Measurements from ENCODE around the gene MED25.
A peak's percentile ranks its signal among the peaks of the same experiment; 100 is the strongest.

MED25 gene

DNA sequence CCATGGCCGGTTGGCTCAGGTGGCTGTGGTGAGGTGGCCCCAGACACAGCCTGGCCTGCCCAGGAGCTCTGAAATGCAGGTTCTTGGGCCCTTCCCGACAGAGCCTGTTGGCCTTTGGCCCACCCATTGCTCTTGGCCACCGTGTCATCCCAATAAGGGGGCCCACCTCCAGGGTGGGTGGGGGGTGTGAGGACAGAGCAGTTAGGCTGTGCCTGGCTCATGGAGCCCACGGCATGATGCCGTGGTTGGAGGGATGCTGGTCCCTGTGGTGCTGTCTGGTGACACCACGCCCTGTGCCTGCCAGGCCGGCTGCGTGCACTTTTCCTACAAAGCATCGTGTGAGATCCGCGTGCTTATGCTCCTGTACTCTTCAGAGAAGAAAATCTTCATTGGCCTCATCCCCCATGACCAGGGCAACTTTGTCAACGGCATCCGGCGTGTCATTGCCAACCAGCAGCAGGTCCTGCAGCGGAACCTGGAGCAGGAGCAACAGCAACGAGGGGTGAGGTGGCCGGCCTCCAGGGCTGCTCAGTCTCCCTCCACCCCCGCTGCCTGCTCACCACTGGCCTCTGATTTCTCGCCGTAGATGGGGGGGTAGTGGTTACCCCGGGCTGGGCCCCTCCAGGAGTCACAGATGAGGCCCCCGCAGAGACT, 41.7 kb downstream of the MED25 start:
- DNase-seq = no peak

DNA sequence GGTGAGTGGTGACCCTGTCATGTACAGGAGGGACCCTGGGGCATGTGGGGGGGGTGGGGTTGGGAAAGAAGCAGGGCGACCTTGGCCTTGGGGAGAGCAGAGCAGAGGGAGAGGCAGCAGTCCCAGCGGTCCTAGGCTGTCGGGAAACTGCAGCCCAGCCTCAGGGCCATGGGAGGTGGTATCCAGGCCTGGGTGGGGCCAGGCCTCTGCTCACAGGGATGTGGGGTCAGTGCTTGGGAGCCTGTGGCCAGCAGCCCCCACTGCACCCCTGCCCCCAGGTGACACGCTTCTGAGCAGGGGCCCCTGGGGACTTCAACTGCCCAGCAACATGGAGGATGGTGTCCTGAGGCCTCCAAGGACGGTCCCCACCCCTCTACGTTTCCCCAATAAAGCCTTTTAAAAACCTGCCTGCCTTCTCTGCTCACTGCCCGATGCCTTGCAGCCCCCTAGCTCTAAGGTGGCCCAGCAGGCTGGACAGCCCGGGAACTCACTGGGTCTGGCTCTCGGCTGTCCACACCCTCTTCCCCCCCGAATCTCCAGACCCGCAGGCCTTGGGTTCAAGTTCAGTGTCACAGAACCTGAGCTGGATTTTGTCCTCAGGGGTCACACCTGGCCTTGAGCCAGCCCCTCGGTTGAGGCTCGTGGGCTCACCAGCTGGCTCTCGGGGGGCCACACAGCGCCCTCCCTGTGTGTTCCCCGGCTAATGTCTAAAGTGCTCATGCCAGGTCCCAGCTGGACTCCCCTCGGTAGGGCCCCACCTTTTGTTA, 42.4 kb downstream of the MED25 start:
- no peak for DNase-seq

DNA sequence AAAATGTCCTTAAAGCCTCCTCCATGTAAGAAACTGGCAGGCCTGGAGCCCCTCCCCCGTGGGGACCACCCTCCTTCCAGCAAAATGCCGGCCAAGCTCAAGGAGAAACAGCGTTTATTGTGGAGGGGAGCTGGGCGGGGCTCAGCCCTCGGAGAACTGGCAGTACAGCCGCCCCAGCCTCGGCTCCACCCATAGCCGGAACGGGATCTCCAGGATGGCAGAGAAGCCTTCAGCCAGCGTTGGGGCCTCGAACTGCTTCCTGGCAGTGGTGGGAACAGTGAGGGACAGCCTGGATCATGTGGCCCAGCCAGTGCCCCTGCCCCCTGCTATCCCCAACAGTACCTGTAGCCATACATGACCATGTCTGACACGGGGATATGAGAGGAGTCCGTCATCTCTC, 43.0 kb downstream of the MED25 start:
- DNase-seq = no peak

DNA sequence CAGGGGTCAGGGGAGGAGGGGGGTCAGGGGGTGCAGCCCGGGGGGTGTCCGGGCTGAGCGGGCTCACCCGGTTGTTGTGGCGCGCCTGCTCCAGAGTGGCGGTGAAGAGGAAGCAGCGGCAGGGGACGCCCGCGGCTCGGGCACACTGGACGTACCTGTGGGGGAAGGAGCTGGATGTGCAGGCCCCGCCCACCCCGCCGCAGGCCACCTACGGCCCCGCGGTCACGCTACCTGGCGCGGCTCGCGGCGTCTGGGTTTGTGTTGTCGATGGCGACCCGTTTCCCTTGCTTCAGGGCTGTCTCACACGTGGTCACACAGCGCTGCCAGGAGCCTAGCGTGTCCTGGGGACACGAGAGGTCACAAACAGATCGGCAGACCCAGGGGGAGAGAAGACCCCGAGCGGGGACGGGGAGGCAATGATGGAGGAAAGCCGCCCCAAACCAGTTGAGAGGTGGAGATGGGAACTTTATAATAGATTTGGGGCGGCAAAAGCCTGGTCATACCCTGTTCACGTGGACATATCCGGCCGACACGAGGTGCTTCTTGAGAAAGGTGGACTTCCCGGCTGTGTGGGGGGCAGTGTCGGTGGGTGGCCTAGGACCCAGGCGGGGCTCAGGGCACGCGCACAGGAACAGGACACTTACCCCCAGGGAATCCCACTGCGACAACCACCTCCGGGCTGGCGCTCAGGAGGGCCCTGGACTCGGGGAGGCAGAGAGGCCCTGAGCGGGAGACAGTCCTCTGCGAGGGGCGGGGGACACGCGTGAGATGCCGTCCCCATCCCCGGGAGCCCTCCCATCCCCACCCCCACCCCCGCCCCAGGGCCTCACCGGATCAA, 43.7 kb downstream of the MED25 start:
- DNase-seq = no peak

DNA sequence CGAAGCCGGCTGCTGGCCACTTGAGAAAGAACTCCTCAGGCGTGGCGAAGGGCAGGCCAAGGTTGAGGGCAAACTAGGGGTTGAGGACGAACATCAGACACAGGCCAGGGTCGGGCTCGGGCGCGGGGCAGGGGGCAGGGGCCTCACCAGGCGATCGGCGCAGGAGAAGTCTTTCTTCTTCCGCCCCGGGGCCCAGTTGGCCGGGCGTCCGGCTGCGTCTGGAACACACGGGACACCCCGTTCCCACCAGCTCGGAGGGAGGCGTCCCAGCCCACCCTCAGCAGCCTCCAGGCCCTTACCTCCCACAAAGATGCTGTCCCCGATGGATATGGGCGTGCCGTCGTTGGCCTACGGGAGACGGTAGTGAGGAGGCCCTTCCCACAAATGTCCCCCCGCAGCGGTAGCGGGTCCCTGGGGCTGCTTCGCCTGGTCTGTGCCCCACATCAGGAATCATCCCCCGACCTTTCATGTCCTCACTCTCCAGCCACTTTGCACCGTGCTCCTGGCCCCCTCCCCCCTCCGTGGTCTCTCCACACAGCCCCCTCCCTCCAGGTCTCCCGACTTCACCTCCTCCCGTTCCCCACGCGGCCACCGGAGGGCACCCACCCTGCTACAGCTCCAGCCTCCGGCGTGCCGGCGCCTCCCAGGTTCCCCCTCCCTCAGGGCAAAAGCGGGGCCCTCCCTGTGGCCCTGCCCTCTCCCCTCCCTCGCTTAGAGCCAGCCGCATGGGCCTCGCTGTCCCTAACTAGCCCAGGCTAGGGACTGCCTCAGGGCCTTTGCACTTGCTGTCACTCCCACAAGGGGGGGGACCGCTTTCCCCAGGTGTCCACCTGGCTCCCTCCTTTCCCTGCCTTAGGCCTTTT, 44.5 kb downstream of the MED25 start:
- DNase-seq = peak; percentile 56

DNA sequence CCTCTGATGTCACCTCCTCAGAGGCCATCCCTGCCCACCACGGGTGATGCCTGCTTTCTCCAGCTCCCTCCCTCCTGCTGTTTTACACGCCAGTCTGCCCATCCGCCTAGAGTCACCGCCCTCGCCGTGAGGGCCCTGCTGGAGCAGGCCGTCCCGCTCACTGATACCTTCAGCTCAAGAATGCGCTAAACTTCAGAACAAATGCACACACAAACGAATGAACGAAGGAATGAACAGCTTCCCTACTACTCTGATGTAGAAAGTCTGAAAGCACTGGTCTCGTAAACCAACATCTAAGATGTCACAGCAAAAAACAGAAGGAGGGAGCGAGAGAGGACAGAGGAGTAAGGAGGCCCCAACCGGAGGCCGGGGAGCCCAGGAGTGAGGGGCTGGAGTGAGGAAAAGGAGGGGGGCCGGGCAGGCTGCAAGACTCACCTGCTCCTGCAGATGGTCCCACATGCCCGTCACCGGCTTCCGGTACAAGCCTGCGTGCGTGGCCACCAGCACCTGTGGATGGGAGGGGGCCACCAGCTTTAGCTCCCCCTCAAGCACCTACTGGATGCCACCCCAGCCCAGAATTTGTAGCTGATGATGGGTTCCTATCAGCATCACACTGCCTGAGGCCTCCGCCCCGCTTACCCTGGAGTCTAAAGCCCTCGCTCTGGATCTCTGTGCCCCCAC, 45.3 kb downstream of the MED25 start:
- no peak for DNase-seq

DNA sequence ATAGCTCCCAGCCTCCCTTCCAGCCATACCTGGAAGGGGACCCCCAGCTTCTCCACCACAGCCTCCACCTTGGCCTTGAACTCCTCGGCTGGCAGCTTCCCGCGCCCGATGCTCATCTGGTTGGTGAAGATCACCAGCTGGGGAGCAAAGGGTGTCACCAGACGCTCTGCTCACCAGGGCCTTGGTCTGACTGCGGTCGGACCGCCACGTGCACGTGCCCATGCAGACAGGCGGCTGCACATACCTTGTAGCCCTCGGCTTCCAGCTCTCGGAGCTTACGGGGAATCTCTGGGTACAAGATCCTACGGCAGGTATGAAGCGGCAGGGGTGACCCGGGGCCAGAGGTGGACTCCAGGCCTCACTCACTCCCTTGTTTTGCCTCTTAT, 45.8 kb downstream of the MED25 start:
- no peak for DNase-seq

DNA sequence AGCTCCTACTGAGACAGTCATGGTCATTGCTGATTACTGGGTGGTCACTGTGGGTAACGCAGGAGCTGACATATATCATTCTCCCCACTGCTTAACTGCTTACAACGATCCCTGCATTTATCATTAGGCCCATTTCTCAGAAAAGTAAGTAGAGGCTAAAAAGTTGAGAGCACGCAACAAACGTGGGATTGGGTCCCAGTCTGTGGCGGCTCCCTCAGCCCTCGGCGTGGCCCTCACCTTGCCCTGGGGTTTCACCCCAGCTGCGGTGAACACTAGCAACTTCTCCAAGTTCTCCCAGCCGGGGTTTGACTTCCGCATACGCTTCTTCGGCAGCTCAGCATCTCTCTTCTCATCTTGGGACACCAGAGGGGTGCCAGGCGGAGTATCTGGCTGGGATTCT, 46.8 kb downstream of the MED25 start:
- DNase-seq = no peak

DNA sequence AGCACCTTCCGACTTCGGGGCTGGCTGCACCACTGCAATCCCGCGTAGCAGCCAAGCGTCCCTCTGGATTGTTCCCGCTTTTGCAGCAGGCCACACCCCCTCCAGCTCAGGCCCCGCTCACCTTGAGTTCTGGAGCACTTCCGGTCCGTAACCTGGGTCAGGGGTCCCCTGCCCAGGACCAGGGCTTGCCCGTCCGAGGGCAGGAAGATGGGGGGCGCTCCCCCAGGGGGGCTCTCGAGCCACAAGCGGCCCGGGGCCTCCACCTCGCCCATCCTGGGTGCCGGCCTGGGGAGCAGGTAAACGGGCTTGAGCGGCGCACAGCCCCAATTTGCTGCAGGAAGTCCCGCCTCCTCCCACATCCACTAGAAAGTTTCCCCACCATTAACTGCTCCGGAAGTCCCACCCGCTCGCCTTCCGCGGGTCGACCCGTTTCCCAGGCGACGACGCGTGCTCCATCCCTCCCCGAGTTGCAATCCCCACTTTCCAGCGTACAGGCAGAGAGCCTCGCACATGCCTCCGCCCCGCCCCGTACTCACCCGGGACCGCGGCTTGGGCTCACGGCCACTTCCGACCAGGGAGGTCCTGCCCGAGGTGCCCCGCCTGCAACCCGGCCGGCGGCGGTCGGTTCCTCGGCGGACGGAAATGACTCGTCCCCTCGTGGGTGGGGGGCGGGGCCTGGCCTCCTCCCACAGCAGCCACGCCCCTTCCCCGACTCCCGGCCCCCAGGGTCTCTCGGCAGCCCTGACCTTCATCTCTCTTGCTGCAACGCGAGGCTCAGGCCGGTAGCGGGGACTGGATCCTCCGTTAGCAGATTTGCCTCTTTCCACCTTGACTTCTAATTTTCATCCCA, 49.1 kb downstream of the MED25 start, which contains the start of gene PNKP:
Gene PNKP, minus strand, starts transcription at position 644 of the 850 bp plus-strand sequence. Its CDS starts 372 bp downstream, at position 272.
- DNase-seq = peak; percentile 96

DNA sequence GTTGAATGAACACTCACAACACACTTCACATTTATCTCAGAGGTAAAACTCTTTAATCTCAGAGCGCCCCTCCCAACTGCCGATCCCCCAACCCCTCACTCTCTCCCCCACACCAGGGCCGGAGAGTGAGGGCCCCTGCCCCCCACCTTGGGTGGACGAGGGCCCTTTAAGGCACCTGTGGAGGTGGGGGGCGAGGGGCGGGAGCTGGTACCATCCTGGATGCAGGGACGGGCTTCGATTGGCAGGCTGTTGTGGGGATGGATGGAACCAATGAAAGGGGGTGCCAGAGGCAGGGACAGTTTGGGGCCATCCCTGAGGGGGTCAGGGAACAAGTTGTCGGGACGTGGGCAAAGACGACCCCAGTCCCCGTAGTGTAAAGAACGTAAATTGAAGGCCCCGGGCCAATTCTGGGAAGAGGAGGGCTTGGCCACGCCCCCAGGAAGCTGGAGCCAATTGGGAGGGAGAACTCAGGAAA, 51.0 kb downstream of the MED25 start:
- DNase-seq = no peak

DNA sequence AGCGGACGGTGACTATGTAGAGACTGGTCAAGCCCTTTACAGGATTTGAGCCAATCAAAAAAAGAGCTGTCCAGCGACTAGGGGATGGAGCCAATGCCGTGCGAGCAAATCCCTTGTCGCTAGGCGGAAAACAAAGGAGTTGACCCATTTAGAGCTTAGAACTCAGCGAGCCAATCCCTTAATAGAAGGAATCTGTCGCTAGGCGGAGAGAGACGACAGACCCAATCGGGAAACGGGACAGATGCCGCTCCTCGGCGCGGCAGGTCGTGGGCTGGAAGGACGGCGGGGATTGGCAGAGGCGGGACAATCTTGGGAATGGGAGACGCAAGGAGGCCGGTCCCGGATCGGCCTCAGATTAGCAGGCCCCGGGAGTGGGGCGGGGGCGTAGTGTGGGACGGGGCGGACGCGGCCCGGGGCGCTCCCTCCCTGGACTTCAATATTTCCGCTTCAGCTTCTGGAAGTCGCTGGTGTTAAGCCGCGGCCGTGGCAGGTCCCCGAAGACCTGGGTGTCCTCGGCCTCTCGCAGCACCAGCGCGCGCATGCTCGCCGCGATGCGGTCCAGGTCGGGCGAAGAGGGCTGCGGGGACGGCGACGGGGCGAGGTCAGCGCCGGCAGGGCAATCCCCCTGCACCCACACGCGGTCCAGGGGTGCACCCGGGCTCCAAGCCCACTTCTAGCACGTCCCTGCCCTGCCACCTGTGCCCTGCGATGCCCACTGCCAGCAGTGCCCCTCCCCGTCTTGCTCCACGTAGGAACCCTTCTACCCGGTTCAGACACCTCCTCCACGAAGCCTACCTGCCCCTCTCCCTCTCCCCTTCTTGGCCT, 51.6 kb downstream of the MED25 start:
- DNase-seq = peak; percentile 92

DNA sequence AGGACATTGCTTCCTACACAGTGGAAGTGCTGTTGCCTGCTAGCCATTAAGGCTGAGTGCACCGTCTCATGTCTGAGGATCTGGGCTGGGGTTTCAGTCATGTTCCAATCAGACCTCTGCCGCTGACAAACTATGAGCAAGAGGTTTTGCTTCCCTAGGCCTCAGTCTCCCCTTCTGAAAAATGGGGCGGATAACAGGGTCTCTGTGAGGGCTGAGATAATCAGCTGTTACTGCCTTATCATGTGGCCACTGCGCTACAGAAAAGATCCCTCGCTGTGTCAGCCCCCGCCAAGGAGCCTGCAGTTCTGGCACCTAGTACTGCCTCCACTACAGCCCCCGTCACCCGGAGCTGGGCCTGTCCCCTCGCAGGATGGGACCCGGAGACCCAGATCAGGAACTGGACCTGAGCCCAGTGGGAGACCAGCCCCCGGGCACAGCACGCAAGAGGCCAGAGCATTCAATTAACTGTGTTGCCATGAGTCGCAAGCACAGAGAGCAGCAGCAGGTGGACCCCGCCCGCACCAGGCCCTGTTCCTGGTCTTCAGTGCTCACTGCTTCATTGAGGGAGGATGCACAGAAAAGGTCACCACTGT, 52.3 kb downstream of the MED25 start:
- DNase-seq = no peak

DNA sequence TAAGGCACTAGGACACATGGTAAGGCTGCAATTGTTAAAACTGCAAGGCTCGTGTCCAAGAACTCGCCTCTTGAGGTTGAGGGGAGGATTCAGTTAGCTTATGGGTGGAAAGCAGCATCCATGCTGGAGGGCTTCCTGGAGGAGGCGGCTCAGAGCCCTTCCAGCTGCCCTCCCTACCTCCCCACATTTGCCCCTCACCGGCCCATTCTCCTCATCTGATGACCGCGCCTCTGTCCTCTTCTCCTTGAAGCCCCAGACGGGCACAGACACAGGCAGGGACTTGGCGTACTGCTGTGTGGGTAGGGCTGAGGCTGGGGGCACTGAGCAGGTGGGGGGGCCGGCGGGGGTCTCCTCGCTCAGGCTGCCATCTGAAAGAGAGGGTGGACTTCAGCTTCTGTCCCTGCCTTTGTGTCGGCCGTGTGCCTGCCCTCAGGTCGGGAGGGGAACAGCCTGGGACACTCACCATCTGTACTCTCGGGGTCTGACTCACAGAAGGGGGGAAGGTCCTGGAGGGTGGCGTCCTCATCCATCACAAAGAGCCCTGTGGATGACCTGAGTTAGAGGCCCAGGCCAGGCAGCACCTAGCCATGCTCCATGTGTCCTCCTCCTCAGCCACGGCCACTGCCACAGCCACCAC, 53.4 kb downstream of the MED25 start:
- no peak for DNase-seq

DNA sequence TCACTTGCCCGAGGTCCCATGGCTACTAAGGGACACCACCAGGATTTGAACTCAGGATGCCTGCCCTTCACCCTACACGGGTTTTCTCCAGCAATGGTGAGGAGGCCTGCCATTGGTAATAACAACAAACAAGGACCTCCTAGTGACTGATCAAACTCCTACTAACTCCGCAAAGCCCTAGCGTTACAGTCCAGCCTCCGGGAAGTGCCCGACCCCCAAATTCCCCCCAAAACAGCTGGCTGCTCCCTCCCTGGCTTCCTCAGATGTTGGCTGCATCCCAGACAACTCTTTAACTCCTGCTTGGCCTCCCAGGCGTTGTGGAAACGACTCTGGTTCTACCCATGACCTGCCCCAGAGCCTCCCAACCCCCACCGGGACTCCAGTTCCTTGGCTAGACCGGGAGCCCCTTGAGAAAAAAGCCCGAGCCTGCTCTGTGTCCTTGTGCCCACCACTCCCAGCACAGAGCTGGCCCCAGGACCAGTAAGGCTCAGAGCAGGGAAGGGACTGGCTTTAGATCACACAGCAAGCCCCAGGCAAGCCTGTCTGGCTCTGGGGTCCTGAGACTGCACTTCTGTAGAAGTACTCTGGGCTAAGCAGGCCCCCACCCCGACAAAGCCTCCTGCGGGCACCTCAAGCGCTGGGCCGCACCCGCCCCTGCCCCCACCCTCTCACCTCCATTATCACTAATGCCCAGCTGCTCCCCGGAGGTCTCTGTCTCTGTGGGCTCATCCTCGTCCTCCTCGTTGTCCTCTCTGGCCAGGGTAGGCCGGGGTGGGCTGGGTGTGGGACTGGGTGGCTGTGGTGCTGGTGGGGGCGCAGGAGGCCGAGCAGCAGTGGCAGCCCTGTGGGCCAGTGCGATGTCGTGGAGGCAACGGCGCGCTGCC, 54.4 kb downstream of the MED25 start:
- DNase-seq = no peak

DNA sequence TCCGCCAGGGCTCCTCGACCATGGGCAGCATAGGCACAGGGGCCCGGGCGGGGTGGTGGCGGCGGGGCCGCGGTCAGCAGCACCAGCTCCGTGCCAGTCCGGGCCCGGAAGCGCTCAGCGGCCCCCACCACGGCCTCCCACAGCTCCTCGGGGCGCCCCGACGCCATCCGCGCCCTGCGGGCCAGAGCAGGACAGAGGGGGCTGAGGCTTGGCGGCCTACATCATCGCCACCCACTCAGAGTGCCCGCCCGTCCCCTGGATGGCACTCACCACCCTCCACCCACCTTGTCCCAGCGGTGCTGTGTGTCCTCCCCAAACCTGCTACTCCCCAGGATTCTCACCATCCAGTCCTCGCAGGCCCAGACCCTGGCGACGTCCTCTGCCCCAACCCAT, 55.0 kb downstream of the MED25 start:
- no peak for DNase-seq

DNA sequence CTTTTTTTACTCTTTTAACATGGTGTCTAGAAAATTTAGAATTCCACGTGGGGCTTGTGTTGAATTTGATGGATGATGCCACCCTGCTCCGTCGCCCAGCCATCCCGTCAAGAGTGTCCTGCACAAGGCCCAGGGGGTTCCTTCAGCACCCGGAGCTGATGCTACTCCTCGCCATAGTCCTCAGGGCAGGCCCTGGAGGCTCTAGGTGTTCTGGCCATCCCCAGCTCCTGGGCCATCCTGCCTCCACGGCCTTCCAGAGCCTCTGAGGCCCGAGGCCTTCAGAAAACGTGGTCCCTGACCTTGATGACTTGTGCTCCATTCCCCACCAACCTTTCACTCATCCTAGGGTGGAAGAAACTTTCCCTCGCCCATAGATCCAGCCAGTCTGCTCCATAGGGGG, 55.7 kb downstream of the MED25 start:
- DNase-seq = no peak

DNA sequence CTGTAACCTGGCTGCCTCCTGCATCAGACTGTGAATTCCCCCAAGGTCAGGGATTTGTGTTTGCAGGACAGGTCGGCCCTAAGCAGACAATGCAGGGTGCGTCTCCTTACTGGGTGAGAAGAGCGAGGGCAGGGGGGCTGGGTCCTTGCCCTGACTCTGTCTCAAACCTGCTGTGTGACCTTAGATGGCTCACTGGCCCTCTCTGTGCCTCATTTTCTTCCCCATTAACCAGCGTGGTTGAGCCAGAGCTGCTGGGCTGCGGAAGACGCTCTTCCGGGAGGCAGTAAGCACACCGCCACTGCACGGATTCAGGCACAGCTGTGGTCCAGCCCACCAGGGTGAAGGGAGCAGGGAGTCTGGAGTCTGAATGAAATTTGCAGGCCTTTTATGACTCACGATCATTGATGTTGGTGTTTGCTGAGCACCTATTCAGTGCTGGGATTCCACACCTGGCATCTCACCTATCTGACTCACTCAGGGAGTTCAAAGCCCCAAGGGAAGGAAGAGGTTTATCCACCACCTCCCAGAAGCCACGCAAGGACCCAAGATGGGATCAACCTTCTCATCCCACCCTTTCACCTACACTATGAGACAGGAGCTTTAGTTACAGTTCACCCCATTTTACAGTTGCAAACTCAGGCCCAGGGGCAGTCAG, 56.5 kb downstream of the MED25 start:
- DNase-seq = no peak

DNA sequence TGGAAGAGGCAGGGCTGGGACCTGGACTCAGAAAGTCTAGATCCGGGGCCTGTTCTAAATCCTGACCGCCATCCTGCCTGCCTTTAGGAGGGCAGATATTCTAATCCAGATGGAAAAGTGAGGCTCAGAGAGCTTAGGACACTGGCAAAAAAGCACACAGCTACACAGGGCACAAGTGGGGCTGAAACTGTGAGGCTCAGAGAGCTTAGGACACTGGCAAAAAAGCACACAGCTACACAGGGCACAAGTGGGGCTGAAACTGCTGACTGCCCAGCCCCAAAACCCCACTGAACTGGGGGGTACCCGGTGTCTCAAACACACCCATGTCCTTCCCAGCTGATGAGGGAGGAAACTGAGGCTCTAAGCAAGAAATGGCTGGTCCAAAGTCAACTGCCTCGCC, 57.1 kb downstream of the MED25 start:
- DNase-seq = no peak

All from stimulated activated CD8-positive, alpha-beta memory T cell treated with anti-CD3 and anti-CD28 coated beads, Interleukin-4, amount 100 ng/mL, for 48 hours (primary cell).